HG03159 (cell line): ENCODE results near the gene IL16.

Experiments used
- ATAC-seq: cut with Tn5 transposase; IDR thresholded peaks from one replicate; pipeline ENCODE4 v1.9.1; 2021; ENCODE audit warnings: mild to moderate bottlenecking, moderate library complexity; ENCODE audit not compliant: unreplicated experiment

The IL16 gene

DNA sequence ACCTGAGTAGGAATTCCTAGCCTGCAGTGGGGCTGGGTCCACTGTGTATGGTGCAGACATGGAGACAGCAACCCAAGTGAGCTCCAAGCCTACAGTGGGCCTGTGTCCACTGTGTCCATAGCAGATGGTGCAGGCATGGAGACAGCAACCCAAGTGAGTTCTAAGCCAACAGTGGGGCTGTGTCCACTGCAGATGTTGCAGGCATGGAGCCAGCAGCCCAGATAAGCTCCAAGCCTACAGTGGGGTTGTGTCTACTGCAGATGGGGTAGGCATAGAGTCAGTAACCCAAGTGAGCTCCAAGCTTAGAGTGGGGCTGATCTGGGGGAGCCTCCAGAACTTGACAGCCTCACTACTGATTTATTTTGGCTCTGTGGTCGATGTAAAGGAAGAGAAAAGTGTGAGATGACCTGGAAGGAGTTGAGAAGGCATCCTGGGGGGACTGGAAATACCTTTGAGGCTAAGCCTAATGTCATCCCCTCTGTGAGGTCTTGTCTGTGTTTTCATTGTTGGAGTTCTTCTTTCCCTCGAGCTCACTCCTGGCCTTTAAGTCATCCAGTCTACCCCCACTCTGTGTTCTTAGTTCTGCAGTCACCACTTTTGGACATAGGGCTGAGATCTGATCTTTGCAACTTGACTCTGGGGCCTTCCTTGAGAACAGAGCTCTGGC lies 22.4 kb upstream of the IL16 start:
- ATAC-seq: no peak

DNA sequence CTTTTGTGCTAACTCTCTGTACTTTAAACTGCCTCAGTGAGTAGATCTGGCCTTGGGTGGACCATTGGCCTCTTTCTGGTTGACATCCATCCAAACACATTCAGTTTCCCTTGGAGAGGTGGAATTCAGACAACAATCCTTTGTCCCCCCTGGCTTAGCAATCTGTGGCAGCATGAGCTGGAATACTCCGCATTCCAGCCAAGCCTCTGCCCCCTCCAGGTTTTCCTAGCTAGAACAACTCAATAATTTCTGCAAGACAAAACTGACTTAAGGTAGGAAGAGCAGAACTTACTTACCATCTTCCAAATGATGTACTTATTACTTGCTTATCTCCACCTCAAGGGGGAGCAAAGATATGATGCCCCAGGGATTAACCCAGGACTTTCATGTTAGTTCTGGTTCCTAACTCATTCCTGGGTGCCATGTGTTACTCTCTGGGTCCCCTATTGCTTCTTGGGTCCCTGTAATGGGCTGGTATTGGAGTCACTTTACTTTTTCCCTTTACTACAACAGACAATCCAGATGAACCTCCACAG lies 21.8 kb upstream of the IL16 start:
- no peak for ATAC-seq

GRCh38 chr15:81175496-81175895 lies 21.2 kb upstream of the IL16 start:
- no peak for ATAC-seq

GRCh38 chr15:81176291-81176893 lies 20.3 kb upstream of the IL16 start:
- ATAC-seq: no peak

DNA sequence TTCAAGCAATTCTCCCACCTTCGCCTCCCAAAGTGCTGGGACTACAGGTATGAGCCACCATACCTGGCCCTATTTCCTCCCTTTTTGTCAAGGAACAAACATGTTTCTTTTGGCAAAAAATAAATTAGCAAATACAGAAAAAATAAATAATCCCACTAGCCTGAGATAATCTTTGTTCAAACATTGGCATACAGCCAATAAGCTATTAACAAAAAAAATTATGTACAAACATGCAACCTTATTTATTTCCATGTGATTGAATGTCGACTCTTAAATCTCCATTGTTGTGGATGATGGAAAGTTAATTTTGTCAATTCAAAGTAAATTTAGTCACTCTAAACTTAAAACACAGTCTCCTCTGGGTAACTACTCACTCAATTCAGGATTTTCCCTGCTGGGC lies 18.3 kb upstream of the IL16 start:
- no peak for ATAC-seq

DNA sequence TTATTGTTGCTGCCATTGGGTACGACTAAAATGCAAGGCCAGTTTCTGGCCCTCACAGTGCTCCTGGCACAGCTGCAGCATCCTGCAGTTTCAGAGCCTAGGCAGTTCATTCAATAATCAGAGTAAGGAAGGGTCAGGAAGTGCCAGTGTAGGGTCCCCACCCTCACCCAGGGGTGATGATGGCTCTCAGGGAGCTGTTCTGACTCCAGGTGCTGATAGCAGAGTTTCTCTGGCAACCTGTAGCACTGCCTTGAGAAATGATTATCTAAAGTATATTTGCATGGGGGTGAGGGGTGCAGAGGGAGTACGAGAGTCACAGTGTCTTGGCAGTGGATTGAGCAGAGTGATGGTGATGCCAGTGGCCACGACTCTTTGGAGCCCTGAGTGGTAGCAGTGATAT lies 15.5 kb upstream of the IL16 start:
- ATAC-seq: no peak

DNA sequence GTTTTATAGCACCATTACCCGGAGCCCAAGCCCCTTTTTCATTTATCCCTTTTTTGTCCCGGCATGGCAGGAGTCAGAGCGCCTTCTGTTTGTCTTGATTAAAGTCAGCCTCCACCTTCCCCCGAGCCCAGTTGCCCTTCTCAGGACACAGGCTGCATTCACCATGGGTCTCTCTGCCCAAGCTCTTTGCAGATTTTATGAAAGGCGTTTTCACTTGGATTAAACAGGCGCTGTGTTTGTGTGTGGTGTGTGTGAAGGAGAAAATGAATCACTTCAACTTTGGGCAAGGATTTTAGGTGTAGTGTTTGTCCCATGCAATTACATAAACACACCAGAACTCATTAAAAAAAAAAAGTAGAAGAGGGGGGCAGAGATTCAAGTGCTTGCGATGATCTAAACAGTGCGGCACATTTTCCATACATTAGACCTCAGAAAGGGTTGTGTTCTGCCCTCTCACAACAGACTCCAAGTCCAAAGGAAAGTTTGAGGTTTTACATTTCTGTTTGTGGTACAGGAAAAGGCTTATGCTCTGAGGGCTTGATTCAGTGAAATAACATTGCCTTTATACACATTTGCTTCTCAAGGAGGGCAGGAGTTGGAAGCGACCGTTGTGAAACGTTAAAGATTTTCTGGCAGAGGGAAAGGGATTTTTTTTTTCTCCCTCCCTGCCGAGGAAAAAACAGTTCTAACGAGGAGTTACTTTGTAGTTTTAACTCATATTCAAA lies 14.5 kb upstream of the IL16 start:
- ATAC-seq: no peak

DNA sequence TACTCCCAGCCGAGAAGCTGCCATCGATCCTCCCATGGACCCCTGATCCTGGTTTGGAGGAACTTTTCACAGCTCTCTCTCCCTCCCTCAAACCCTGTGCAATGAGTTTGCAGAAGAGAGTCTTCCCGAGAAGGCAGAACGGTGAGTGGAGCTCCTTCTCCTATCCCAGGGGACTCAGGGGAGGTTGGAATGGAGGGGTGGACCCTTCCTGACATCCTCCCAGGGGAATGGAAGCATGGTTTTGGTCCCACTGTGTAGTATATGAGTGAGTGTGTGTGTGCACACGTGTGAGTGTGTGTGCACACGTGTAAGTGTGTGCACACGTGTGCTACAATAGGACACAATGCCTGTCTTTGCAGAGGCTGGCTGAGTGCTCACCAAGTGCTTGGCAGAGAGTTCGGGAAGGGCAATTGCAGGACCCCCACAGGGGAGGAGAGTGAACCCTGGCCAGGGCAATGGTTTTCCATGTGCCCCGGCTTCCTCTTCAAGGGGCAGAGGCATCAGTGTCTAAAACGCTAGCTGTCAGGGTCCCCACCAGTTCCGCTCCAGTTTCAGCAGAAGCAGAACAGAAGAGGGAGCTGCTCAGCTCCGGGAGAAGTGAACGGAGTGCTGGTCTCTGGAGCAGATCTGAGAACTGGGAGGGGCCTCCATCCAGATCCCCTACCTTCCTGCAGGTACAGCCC lies 13.8 kb upstream of the IL16 start:
- ATAC-seq: no peak

DNA sequence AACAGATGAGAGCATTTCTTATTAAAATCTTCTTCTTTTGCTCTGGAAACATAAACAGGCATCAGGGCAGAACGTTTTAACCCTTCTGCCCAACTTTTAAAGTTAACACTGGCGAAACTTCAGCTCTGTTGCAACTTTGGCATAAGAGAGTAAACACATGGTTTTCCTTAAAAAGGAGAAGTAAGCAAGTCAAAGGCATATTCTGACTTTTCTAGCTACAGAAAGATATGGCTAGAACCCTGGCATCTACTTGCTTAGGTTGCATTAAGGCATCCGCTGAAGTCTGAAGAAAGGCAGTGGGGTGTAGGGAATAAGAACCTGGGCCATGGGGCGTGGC lies 13.3 kb upstream of the IL16 start:
- no peak for ATAC-seq

DNA sequence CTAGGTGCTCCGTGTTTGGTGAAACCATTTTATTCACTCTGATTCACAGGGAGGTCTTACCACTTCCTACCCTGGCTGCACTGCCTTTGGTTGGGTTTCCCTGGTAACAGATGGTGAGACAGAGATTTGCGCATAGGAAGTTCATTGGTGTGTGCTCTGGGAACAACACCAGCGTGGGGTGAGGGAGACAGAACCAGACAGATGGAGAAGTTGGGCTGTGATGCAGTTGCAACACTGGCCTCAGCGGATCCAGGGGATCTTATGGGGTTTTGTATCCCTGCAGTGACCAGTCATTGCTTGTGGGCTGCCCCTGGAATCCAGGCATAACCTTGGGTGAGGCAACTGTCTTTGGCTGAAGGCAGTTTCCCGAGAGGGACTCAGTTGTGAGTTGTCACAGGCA lies 12.5 kb upstream of the IL16 start:
- ATAC-seq: no peak

DNA sequence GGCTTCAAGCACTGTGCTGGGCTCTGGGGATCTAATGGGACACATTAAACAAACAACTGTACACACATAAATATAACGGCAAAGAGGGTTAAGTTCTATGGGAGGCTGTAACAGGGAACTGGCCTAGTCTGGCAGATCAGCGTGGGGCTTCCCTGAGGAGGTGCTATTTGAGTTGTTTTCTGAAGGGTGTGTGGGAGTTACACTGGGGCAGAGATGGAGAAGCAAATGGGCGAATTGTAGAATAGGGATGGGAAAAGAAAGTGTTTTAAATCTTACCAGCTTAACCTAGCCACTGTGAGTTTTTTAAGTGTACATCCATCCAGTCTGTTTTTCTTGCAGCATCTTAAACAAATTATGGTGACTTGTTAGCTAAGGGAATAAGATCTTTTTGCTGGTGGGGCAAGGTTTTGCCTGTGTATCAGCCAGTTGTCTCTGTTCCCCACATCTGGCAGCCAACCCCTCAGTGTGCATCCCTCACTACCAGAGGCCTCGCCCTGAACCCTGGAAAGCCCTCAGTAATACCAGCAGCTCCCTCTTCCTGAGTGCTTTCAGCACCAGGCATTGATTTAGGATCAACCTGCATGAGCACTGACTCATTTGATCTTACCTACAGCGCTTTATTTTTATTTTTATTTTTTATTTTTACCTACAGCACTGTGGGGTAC lies 10.9 kb upstream of the IL16 start:
- no peak for ATAC-seq

DNA sequence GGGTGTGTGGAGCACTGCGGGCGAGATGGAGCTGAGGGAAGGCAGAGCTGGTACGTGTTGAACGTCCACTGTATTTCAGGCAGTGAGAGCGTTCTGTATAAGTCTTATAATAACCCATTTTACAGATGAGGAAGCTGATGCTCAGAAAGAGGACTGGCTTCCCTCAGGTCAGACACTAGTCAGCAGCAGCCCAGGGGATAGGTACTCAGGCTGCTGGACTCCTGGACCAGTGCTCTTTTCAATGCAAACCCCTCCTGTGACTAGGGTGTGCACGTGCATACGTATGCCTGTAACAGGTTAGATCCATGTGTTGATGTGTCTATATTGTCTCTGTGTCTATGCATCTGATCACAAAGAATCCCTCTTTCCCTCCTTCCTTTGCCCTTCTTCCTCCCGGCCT lies 8.3 kb upstream of the IL16 start:
- no peak for ATAC-seq

DNA sequence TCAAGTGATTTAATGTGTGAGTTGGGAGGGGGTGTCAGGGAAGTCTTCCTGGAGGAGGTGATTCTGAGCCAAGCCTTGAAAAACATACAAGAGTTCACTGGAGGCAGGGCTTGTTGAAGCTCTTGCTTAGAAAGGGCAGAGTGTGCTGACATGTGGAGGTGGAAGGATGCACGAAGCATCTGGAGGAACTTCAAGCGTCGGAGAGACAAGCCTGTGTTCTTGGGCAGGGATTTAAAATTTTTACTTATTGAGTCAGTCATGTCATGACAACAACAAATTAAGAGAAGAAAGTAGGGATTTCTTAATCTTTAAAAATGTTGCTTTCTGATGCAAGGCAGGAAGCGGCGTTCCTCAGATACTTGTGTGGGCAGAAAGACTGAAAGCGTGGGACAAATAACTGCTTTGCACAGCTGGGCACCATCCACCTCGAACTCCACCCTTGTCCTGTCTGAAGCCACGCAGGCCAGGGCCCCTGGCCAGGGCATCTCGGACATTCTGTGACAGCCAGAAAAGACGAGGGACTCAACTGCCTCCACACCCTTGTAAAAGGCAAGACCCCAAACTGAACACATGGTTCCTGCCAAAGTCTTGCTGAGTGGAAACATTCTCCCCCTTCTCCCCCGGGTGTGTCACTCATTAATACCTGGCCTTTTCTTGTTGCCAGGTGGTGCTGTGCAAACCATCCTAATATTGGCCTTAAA lies 6.9 kb upstream of the IL16 start:
- ATAC-seq: no peak

DNA sequence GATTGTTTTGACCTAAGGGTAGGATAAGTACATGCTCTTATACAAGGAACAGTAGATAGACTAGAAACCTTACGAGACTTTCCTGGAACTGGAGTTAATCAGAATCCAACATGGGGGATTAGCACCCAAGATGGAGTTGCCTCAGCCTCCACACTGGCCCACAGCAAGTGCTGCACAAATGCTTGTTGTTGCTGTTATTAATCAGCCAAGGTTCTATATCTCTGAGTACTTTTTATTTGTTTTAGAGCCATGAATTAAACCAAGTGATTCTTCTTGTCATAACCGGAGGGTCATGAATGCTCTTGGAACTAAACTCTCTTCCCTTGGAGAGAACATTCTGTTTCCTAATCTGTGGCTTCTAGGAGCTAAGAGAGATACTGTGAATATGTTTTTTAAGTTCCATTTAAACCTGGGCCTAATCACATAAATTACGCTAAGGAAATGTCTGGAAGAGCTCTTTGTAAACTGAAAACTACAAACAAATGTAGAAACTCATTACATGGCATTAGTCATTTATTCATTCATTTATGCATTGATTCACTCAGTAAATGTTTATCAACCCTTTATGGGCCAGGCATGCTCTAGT lies 5.7 kb upstream of the IL16 start:
- no peak for ATAC-seq

DNA sequence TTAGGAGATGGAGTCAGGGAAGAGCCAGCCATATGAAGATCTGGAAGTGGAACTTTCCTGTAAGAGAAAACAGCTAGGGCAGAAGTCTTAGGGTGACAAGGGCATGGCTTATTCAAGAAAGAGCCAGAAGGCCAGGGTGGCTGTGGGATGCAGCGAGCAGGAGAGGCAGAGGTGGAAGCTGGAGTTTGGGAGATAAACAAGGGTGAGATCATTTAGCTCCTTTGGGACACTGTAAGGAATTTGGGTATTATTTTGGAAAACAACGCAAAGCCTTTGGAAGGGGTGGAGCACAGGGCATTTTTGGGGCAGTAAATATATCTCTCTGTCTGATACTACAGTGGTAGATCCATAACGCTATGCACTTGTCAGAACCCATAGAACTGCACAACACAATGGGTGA lies 5.0 kb upstream of the IL16 start:
- ATAC-seq: no peak

- no peak for ATAC-seq
These were observed 2.0 kb upstream of the IL16 start for GRCh38 chr15:81194723-81195122.

DNA sequence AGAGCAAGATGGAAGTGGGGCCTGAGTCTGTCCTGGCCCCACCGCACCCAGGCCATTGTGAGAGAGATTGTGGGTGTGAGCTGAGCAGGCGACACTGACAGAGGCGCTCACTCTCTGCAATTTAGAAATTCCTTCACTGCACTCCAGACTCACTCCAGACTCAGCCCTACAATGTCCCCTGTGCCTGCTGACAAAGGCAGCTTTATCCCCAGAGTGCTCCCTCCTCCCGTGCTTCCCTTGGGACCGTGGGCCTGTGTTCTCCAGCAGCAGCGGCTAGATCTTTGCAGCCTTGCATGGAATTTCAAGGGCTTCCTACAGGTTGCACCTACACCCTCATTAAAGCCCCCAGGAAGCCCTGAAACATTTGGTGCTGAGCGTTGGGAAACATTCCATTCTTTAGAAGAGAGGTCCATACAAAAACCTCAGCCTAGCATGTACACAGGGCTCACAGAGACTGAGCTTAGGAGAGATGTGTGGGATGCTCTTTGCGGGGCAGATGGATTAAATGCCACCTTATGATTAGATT lies 1.3 kb upstream of the IL16 start:
- no peak for ATAC-seq

DNA sequence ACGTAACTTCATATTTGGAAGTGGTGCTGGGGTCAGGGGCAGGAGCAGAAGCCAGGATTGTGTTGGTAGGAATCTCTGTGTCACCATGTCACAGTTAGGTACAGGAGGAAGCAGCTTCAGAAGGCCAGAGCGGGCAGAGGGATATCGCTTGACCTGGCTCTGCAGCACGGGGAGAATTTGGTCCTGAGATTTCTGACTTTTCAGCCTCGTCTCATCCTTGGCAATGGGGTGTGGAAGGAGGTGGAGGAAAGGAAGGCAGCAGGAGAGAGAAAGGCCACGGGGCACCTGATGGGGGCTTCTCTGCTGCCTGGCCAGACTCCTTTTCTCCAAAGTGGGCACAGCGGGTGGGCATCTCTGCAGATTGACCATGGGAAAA lies 564 bp downstream of the IL16 start:
- ATAC-seq: no peak

- ATAC-seq: no peak
These were observed 1.1 kb downstream of the IL16 start for GRCh38 chr15:81197688-81198281.
